ENCODE measurements around the gene TRIM72. TPM values are rescaled to one million over a fixed set of nuclear protein-coding genes. Genes with fewer than 3 reads are reported as not detected.
"Not testable (repeated sequence)": the region's sequence is repeated elsewhere in the genome, so short reads cannot be mapped to it uniquely, and the experiment has no call there.

TRIM72 gene
- total and polyA plus RNA-seq, 7 experiments from 2014 or later, result 0.24 TPM; not detected in 6

DNA sequence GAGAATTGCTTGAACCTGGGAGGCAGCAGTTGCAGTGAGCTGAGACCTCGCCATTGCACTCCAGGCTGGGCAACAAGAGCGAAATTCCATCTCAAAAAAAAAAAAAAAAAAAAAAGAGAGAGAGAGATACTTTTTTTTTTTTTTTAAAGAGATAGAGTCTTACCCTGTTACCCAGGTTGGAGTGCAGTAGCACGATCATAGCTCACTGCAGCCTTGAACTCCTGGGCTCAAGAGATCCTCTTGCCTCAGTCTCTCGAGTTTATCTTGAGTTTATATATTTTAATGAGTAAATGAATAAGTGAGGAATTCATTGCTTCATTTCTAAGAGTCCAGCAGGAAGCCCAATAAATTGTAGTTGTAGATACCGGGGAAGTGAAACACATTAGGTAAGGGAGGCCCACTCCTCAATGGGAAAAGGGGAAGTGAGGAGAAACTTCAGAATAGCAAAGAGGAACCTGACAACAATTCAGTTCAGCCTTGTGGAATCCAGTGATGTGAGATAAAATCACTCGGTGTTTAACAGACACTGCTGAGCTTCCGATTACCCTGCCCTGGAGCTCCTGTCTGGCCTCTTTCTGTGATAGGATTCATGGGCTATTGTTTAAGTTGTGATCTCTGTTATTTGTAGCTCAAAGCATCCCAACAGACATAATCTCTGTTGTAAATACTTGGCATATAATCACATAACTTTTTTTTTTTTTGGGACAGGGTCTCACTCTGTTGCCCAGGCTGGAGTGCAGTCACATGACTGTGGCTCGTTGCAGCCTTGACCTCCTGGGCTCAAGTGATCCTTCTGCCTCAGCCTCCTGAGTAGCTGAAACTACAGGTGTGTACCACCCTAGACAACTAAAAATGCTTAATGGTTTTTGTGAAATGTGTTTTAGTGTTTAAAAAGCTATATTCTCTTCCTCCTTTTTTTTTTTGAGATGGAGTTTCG is 30.1 kb downstream of the TRIM72 start:
- H3K9me3 Mint-ChIP-seq, result no peaks in the 10 kb centered on the region
- ChIA-PET CTCF (interaction anchor here (0.9 kb wide), 1 partner anchor 139 kb away, joined by 6 read pairs; no protein-coding TSS in a partner anchor), POLR2A (interaction anchor here (0.6 kb wide), 1 partner anchor 15 kb away, joined by 4 read pairs; no protein-coding TSS in a partner anchor)
- H3K27me3 Mint-ChIP-seq, result peaks cover 0 to 4% (median 0%) of the 10 kb centered on the region in 5 donors
- no peaks in the 10 kb centered on the region for H3K9me3 ChIP-seq (ENCODE audit: control insufficient read depth in 2 of 3, low read length in 3 of 3)
- no peak overlapping the region for H3K27ac ChIP-seq (ENCODE audit: low read depth, low read length)
- intact Hi-C loops (cut with micrococcal nuclease), result no loop called here
- ATAC-seq (peak; percentile 78), DNase-seq (no peak)
- H3K4me1 Mint-ChIP-seq, result peaks cover 0 to 2% (median 0%) of the 10 kb centered on the region in 7 donors
- no peaks in the 10 kb centered on the region for H3K36me3 Mint-ChIP-seq
- H3K27me3 ChIP-seq (ENCODE audit: control insufficient read depth in 2 of 2, insufficient read depth in 2 of 2, low read length in 2 of 2), result no peaks in the 10 kb centered on the region
- H3K4me3 Mint-ChIP-seq, result no peak overlapping the region
- H3K4me1 ChIP-seq (ENCODE audit: control insufficient read depth in 2 of 2, insufficient read depth in 2 of 2, low read length in 2 of 2), result no peaks in the 10 kb centered on the region
- H3K4me3 ChIP-seq (ENCODE audit: low read length), result no peak overlapping the region
- no peak overlapping the region for H3K27ac Mint-ChIP-seq
- H3K36me3 ChIP-seq (ENCODE audit: control insufficient read depth in 2 of 3, insufficient read depth in 3 of 3, low read length in 3 of 3), result no peaks in the 10 kb centered on the region

DNA sequence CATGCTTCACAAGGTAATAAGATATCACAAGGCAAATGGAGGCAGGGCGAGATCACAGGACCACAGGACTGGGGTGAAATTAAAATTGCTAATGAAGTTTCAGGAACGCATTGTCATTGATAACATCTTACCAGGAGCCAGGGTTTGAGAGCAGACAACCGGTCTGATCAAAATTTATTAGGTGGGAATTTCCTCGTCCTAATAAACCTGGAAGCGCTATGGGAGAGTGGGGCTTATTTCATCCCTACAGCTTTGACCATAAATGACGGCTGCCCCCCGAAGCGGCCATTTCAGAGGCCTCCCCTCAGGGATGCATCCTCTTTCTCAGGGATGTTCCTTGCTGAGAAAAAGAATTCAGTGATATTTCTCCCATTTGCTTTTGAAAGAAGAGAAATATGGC is 31.7 kb downstream of the TRIM72 start:
- intact Hi-C loops (cut with micrococcal nuclease); H3K9me3 Mint-ChIP-seq; CTCF ChIA-PET; H3K36me3 ChIP-seq (ENCODE audit: control insufficient read depth in 2 of 3, insufficient read depth in 3 of 3, low read length in 3 of 3); H3K4me3 Mint-ChIP-seq; DNase-seq; H3K4me3 ChIP-seq (ENCODE audit: low read length); ATAC-seq; H3K27me3 ChIP-seq (ENCODE audit: control insufficient read depth in 2 of 2, insufficient read depth in 2 of 2, low read length in 2 of 2); H3K27me3 Mint-ChIP-seq; H3K36me3 Mint-ChIP-seq; POLR2A ChIA-PET; H3K27ac ChIP-seq (ENCODE audit: low read depth, low read length); H3K9me3 ChIP-seq (ENCODE audit: control insufficient read depth in 2 of 3, low read length in 3 of 3); H3K27ac Mint-ChIP-seq; H3K4me1 ChIP-seq (ENCODE audit: control insufficient read depth in 2 of 2, insufficient read depth in 2 of 2, low read length in 2 of 2): not testable (repeated sequence)
- peaks cover 0 to 11% (median 0%) of the 10 kb centered on the region in 7 donors for H3K4me1 Mint-ChIP-seq

DNA sequence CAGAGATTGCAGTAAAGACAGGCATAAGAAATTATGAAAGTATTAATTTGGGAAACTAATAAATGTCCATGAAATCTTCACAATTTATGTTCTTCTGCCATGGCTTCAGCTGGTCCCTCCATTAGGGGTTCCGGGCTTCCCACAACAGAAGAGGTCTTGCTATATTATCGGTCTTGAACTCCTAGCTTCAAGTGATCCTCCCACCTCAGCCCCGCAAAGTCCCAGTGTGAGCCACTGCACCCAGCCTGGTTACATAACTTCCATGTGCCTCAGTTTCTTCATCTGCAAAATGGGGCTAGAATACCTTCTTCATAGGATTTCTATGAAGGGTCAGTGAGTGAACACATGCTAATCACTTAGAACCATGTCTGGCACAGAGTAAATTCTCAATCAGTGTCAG is 32.4 kb downstream of the TRIM72 start:
- Histone ChIP-seq H3K4me1 (ENCODE audit: control insufficient read depth in 2 of 2, insufficient read depth in 2 of 2, low read length in 2 of 2) (no peaks in the 10 kb centered on the region), H3K36me3 (ENCODE audit: control insufficient read depth in 2 of 3, insufficient read depth in 3 of 3, low read length in 3 of 3) (no peaks in the 10 kb centered on the region), H3K9me3 (ENCODE audit: control insufficient read depth in 2 of 3, low read length in 3 of 3) (no peaks in the 10 kb centered on the region), H3K4me3 (ENCODE audit: low read length) (no peak overlapping the region), H3K27me3 (ENCODE audit: control insufficient read depth in 2 of 2, insufficient read depth in 2 of 2, low read length in 2 of 2) (no peaks in the 10 kb centered on the region), H3K27ac (ENCODE audit: low read depth, low read length) (no peak overlapping the region)
- POLR2A ChIA-PET, result no interaction called here
- DNase-seq (no peak), ATAC-seq (no peak)
- H3K4me1 Mint-ChIP-seq, result peaks cover 0 to 18% (median 0%) of the 10 kb centered on the region in 7 donors
- no peak overlapping the region for H3K27ac Mint-ChIP-seq
- intact Hi-C loops (cut with micrococcal nuclease), result no loop called here
- H3K36me3 Mint-ChIP-seq, result peaks cover 0 to 9% (median 0%) of the 10 kb centered on the region in 5 donors
- CTCF ChIA-PET, result no interaction called here
- no peaks in the 10 kb centered on the region for H3K9me3 Mint-ChIP-seq
- H3K4me3 Mint-ChIP-seq, result no peak overlapping the region
- H3K27me3 Mint-ChIP-seq, result peaks cover 0 to 3% (median 0%) of the 10 kb centered on the region in 5 donors

DNA sequence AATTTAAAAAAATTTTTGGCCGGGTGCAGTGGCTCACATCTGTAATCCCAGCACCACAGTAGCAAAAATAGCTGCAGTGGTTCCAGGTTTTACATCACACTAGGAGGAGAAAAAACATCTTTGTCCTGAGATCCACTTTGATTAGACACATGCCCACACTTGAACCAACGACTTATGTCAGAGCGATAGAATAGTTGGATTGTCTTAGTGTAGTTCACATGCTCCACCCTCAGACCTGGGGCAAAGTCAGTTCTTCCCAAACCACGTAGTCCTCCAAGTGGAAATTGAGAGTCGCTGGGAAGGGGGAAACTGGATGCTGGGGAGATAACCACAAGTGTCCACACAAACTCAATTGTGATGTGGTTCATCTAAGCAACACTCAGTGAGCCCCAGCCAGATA is 34.4 kb downstream of the TRIM72 start:
- Histone ChIP-seq H3K4me1 (ENCODE audit: control insufficient read depth in 2 of 2, insufficient read depth in 2 of 2, low read length in 2 of 2) (no peaks in the 10 kb centered on the region), H3K36me3 (ENCODE audit: control insufficient read depth in 2 of 3, insufficient read depth in 3 of 3, low read length in 3 of 3) (no peaks in the 10 kb centered on the region), H3K4me3 (ENCODE audit: low read length) (no peak overlapping the region), H3K27me3 (ENCODE audit: control insufficient read depth in 2 of 2, insufficient read depth in 2 of 2, low read length in 2 of 2) (no peaks in the 10 kb centered on the region), H3K9me3 (ENCODE audit: control insufficient read depth in 2 of 3, low read length in 3 of 3) (no peaks in the 10 kb centered on the region), H3K27ac (ENCODE audit: low read depth, low read length) (no peak overlapping the region)
- ChIA-PET CTCF (interaction anchor here (1.2 kb wide), 1 partner anchor 18 kb away, joined by 3 read pairs; no protein-coding TSS in a partner anchor), POLR2A (no interaction called here)
- no peak overlapping the region for H3K4me3 Mint-ChIP-seq
- H3K4me1 Mint-ChIP-seq, result peaks cover 0 to 39% (median 0%) of the 10 kb centered on the region in 7 donors
- H3K27me3 Mint-ChIP-seq, result peaks cover 0 to 2% (median 0%) of the 10 kb centered on the region in 5 donors
- intact Hi-C loops (cut with micrococcal nuclease), result no loop called here
- ATAC-seq (no peak), DNase-seq (no peak)
- H3K27ac Mint-ChIP-seq, result no peak overlapping the region
- no peaks in the 10 kb centered on the region for H3K9me3 Mint-ChIP-seq
- H3K36me3 Mint-ChIP-seq, result peaks cover 0 to 10% (median 0%) of the 10 kb centered on the region in 5 donors

DNA sequence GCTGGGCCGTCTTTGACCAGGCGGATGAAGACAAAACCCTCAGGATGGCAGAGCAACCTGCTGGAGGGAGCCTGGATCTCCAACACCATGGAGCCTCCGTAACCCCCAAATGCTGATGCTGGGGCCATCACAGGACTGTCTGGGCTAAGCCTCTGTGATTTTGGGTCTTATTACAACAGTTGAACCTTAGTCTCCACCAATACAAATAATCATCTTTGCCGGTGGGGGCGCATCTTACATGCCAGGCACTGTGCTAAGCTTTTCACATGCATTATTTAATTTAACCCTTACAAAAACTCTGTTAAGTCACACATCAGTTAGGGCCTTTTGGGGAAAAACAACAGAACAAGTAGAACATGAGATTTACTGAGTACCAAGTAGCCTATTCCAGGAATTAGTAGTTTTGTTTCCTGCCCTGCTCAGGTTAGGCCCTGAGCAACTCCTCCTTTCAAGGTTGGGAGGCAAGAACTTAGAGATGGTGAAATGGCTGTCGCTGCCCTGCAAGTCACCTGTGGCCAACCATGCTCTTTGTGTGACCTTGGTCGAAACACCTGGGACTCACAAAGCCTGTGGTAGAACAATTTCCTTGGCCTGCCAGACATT is 37.0 kb downstream of the TRIM72 start:
- H3K4me3 ChIP-seq (ENCODE audit: low read length), result no peak overlapping the region
- DNase-seq (no peak), ATAC-seq (no peak)
- no peaks in the 10 kb centered on the region for H3K9me3 ChIP-seq (ENCODE audit: control insufficient read depth in 2 of 3, low read length in 3 of 3)
- Mint-ChIP-seq H3K4me1 (peaks cover 0 to 55% (median 8%) of the 10 kb centered on the region in 7 donors), H3K27me3 (peaks cover 0 to 2% (median 0%) of the 10 kb centered on the region in 5 donors), H3K4me3 (peak overlapping the region in 1 of 10 donors; percentile 67), H3K9me3 (peaks cover 0 to 2% (median 0%) of the 10 kb centered on the region in 11 donors), H3K27ac (peak overlapping the region in 1 of 9 donors; percentile 92), H3K36me3 (peaks cover 0 to 18% (median 0%) of the 10 kb centered on the region in 5 donors)
- H3K27ac ChIP-seq (ENCODE audit: low read depth, low read length), result no peak overlapping the region
- no peaks in the 10 kb centered on the region for H3K4me1 ChIP-seq (ENCODE audit: control insufficient read depth in 2 of 2, insufficient read depth in 2 of 2, low read length in 2 of 2)
- H3K27me3 ChIP-seq (ENCODE audit: control insufficient read depth in 2 of 2, insufficient read depth in 2 of 2, low read length in 2 of 2), result no peaks in the 10 kb centered on the region
- POLR2A ChIA-PET, result no interaction called here
- intact Hi-C loops (cut with micrococcal nuclease), result loop anchor here in 1 of 2 donors (5.0 kb wide), 1 partner anchor 49 kb away; the partner anchor contains the start of gene PYCARD
- no peaks in the 10 kb centered on the region for H3K36me3 ChIP-seq (ENCODE audit: control insufficient read depth in 2 of 3, insufficient read depth in 3 of 3, low read length in 3 of 3)
- CTCF ChIA-PET, result no interaction called here

DNA sequence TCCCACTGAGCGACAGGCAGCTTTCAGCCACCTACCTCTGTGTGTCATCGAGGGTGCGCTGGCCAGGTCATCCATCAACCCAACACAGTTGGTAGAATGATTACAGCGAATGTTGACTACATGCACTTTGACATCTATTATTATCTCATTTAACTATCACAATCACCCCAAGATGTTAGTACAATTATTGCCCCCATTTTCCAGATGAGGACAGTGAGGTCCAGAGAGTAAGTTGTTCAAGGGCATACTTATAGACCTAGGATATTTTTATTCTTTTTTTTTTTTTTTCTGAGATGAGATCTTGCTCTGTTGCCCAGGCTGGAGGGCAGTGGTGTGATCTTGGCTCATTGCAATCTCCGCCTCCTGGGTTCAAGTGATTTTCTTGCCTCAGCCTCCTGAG is 37.5 kb downstream of the TRIM72 start:
- peak overlapping the region in 1 of 9 donors; percentile 92 for H3K27ac Mint-ChIP-seq
- peak overlapping the region in 1 of 10 donors; percentile 67 for H3K4me3 Mint-ChIP-seq
- ATAC-seq, result no peak
- peaks cover 0 to 18% (median 0%) of the 10 kb centered on the region in 5 donors for H3K36me3 Mint-ChIP-seq
- Histone ChIP-seq H3K4me3 (ENCODE audit: low read length) (no peak overlapping the region), H3K27me3 (ENCODE audit: control insufficient read depth in 2 of 2, insufficient read depth in 2 of 2, low read length in 2 of 2) (no peaks in the 10 kb centered on the region), H3K9me3 (ENCODE audit: control insufficient read depth in 2 of 3, low read length in 3 of 3) (no peaks in the 10 kb centered on the region), H3K27ac (ENCODE audit: low read depth, low read length) (no peak overlapping the region), H3K4me1 (ENCODE audit: control insufficient read depth in 2 of 2, insufficient read depth in 2 of 2, low read length in 2 of 2) (no peaks in the 10 kb centered on the region), H3K36me3 (ENCODE audit: control insufficient read depth in 2 of 3, insufficient read depth in 3 of 3, low read length in 3 of 3) (no peaks in the 10 kb centered on the region)
- DNase-seq, result no peak
- ChIA-PET CTCF (no interaction called here), POLR2A (no interaction called here)
- peaks cover 0 to 2% (median 0%) of the 10 kb centered on the region in 11 donors for H3K9me3 Mint-ChIP-seq
- H3K27me3 Mint-ChIP-seq, result no peaks in the 10 kb centered on the region
- intact Hi-C loops (cut with micrococcal nuclease), result loop anchor here in 1 of 2 donors (5.0 kb wide), 1 partner anchor 49 kb away; the partner anchor contains the start of gene PYCARD
- peaks cover 0 to 55% (median 8%) of the 10 kb centered on the region in 7 donors for H3K4me1 Mint-ChIP-seq

Measured in naive thymus-derived CD4-positive, alpha-beta T cell (primary cell).